ENCODE data around the gene SLC47A2.

- TF ChIP-seq CTCF (conservative IDR thresholded peaks at IDR 0.05; ENCODE audit: low read depth in 2 of 2) (no peak), EZH2 (IDR thresholded peaks at IDR 0.05; ENCODE audit: low read depth, unreplicated experiment) (no peak), POLR2AphosphoS5 (IDR thresholded peaks at IDR 0.05; ENCODE audit: low read depth) (no peak)
- TF ChIP-seq, protein P1, sequence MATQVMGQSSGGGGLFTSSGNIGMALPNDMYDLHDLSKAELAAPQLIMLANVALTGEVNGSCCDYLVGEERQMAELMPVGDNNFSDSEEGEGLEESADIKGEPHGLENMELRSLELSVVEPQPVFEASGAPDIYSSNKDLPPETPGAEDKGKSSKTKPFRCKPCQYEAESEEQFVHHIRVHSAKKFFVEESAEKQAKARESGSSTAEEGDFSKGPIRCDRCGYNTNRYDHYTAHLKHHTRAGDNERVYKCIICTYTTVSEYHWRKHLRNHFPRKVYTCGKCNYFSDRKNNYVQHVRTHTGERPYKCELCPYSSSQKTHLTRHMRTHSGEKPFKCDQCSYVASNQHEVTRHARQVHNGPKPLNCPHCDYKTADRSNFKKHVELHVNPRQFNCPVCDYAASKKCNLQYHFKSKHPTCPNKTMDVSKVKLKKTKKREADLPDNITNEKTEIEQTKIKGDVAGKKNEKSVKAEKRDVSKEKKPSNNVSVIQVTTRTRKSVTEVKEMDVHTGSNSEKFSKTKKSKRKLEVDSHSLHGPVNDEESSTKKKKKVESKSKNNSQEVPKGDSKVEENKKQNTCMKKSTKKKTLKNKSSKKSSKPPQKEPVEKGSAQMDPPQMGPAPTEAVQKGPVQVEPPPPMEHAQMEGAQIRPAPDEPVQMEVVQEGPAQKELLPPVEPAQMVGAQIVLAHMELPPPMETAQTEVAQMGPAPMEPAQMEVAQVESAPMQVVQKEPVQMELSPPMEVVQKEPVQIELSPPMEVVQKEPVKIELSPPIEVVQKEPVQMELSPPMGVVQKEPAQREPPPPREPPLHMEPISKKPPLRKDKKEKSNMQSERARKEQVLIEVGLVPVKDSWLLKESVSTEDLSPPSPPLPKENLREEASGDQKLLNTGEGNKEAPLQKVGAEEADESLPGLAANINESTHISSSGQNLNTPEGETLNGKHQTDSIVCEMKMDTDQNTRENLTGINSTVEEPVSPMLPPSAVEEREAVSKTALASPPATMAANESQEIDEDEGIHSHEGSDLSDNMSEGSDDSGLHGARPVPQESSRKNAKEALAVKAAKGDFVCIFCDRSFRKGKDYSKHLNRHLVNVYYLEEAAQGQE (IDR thresholded peaks at IDR 0.05; ENCODE audit: unreplicated experiment), result no peak
Measured at GRCh38 chr17:19755392-19755791, 39.0 kb upstream of the SLC47A2 start.
